ENCODE results near the gene NPIPB2. TPM values are rescaled to one million over a fixed set of nuclear protein-coding genes. Genes with fewer than 3 reads are reported as not detected.

The NPIPB2 gene
- total RNA-seq, 6 experiments from 2014 or later: 2.1 to 10.2 (median 4.2) TPM

GRCh38 chr16:11916524-11917285 lies 25.1 kb downstream of the NPIPB2 start:
- DNase-seq: no peak
- ATAC-seq: peak in 2 of 4 donors; percentile 36 to 52
- TF ChIP-seq CTCF (IDR thresholded peaks at IDR 0.05) (no peak), POLR2A (IDR thresholded peaks at IDR 0.05) (no peak)
- Histone ChIP-seq H3K4me3 (peak overlapping the region; percentile 33 to 93 (median 86)), H3K27me3 (no peaks in the 10 kb centered on the region), H3K27ac (peak overlapping the region in 2 of 3 donors; percentile 44 to 87), H3K9me3 (no peaks in the 10 kb centered on the region), H3K4me1 (peaks cover 0 to 29% (median 7%) of the 10 kb centered on the region in 4 donors), H3K36me3 (no peaks in the 10 kb centered on the region)
- WGBS (ENCODE audit: insufficient coverage, low coverage, low lambda C conversion rate, missing lambda C conversion rate): 60% methylated on average over 13 of the region's 13 CpGs
- intact Hi-C loops (cut with DNase I): no loop called here

- TF ChIP-seq CTCF (IDR thresholded peaks at IDR 0.05): peak in 1 of 4 donors; percentile 26
- peak; percentile 93 for TF ChIP-seq POLR2A (IDR thresholded peaks at IDR 0.05)
- DNase-seq: peak; percentile 99
- 8% methylated on average over 5 of the region's 84 CpGs for WGBS (ENCODE audit: insufficient coverage, low coverage, low lambda C conversion rate, missing lambda C conversion rate)
- Histone ChIP-seq H3K4me3 (peak within 1 kb of the TSS; percentile 86 to 93 (median 86)), H3K27me3 (no peaks in the 10 kb centered on the region), H3K36me3 (no peaks in the 10 kb centered on the region), H3K27ac (peak within 1 kb of the TSS; percentile 75 to 89 (median 78)), H3K4me1 (peaks cover 0 to 37% (median 9%) of the 10 kb centered on the region in 4 donors), H3K9me3 (no peaks in the 10 kb centered on the region)
- ATAC-seq: peak; percentile 92 to 98 (median 95)
- intact Hi-C loops (cut with DNase I): no loop called here
Measured at GRCh38 chr16:11915644-11916523, 26.0 kb downstream of the NPIPB2 start, which contains the start of gene GSPT1. Gene GSPT1 (minus strand): TSS chr16:11915956. CDS start chr16:11915720, 236 bp downstream.

DNA sequence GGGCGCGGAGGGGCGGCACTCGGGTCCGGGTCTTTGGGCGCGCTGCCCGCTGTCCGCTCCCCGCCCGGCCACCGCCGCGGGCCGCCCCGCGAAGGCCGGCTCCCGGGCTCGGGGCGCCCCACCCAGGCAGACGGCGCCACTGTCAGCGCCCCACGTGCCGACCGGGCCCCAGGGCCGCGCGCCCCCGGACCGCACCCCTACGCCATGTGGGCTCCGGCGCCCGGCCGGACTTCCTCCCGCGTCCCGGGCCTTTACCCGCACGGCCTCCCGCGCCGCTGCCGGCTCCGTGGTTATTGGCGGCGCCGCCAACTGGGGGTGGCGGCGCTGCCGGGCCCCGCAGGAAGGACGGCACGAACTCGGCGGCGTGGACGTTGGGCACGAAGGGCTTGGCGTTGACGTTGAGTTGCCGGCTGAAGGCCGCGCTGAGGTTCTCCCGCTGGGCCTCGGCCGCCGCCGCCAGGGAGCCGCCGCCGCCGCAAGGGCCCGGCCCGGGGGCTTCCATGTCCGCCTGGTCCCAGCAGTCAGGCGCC lies 26.7 kb downstream of the NPIPB2 start:
- Histone ChIP-seq H3K4me3 (peak overlapping the region; percentile 86 to 93 (median 86)), H3K9me3 (no peaks in the 10 kb centered on the region), H3K27me3 (no peaks in the 10 kb centered on the region), H3K27ac (peak overlapping the region; percentile 75 to 89 (median 78)), H3K4me1 (peaks cover 0 to 40% (median 10%) of the 10 kb centered on the region in 4 donors), H3K36me3 (no peaks in the 10 kb centered on the region)
- DNase-seq (peak; percentile 58 to 65 (median 61)), ATAC-seq (peak; percentile 0 to 15 (median 2))
- WGBS (ENCODE audit: insufficient coverage, low coverage, low lambda C conversion rate, missing lambda C conversion rate): no CpG with 5 or more reads among the region's 79 CpGs
- intact Hi-C loops (cut with DNase I): no loop called here
- peak in 1 of 4 donors; percentile 4 for TF ChIP-seq CTCF (IDR thresholded peaks at IDR 0.05)
- TF ChIP-seq POLR2A (IDR thresholded peaks at IDR 0.05): no peak

All from right lobe of liver (tissue), 6 donors.